ENCODE measurements around the gene CFAP46.
"Not testable (repeated sequence)": the region's sequence is repeated elsewhere in the genome, so short reads cannot be mapped to it uniquely, and the experiment has no call there.

Gene CFAP46

DNA sequence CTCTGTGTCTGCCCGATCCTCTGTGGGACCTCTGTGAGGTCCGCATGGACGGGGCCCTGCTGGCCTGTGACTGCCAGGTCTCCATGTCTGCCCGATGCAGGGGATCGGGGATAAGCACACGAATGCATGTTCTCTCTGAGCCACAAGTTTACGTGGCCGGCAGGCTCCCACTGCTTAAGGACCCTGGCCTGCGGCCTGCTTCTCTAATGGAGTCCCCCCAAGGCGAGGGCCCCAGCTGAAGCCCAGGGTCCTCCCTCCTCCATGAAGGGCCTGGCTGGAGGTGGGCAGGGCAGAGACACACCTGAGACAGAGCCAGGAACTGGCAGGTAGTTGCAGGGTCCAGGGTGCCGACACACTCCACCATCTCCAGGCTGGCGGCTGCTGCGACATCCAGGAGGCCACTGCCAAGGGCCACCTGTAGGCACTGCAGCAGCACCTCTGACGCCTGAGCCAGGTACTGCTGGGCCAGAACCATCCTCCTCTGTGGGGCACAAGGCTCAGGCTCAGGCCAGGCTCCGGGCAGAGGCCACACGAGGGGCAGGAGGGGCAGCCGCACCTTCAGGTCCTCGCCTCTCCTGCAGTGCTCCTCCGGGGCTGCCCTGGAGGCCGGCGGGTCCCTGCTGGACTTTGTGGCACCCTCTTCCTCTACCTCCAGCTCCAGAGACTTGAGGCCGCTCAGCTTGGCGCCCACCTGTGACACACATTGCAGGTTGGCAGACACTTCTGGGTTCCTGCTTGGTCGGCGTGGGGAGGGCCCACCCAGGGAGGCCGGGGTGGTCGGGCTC, 95.5 kb downstream of the CFAP46 start:
- DNase-seq (ENCODE audit: low spot score): no peak

DNA sequence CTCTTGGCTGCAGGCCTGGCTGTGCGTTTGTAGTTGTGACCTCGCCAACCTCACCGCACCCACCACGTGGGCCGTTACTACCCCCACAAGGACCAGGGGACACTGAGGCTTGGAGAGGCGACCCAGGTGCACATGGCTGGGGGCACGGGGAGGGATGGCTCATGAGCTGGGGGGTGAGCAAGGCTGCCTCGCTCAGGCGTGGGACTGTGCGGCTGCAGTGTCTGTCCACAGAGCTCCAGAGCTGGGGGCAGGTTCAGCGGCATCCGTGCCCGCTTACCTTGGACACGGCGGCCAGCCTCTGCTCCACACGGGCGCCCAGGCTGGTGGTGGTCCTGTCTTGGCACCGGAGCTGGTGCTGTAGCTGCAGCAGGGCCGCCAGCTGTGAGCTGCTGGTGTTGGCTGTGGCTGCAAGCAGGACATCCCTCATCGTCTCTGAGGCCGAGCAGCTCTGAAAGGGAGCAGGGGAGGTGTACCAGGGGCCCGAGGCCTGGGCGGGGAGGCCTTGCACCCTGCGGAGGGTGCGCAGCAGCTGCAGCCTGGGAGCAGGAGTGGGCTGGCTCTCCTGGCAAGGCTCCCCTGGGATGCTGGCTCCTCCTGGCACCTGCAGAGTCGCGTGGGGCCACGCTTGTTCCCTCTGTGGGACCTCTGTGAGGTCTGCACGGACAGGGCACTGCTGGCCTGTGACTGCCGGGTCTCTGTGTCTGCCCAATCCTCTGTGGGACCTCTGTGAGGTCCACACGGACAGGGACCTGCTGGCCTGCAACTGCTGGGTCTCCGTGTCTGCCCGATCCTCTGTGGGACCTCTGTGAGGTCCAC, 96.4 kb downstream of the CFAP46 start:
- DNase-seq (ENCODE audit: low spot score): no peak

DNA sequence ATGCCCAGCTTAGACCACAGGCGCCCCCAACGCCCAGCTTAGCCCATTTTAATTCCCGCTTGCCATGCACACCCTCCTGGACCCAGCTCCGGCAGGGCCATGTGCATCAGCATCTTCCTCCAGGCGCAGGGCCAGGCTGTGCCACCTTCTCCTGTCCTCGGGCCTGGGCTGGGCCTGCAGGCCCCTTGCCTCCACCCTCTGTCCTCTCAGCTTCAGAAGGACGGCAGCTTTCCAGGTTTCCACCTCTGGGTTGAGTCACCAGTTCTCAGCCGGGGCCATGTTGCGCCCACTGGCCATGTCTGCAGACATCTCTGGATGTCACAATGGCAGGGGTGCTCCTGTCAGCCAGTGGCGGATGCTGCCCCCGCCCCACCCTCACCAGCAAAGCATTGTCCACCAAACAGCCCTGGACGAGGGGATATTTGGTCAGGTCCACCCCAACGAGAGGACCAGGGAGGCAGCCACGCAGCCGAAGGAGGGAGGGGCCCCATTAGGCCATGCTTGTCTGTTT, 97.3 kb downstream of the CFAP46 start:
- no peak for DNase-seq (ENCODE audit: low spot score)

DNA sequence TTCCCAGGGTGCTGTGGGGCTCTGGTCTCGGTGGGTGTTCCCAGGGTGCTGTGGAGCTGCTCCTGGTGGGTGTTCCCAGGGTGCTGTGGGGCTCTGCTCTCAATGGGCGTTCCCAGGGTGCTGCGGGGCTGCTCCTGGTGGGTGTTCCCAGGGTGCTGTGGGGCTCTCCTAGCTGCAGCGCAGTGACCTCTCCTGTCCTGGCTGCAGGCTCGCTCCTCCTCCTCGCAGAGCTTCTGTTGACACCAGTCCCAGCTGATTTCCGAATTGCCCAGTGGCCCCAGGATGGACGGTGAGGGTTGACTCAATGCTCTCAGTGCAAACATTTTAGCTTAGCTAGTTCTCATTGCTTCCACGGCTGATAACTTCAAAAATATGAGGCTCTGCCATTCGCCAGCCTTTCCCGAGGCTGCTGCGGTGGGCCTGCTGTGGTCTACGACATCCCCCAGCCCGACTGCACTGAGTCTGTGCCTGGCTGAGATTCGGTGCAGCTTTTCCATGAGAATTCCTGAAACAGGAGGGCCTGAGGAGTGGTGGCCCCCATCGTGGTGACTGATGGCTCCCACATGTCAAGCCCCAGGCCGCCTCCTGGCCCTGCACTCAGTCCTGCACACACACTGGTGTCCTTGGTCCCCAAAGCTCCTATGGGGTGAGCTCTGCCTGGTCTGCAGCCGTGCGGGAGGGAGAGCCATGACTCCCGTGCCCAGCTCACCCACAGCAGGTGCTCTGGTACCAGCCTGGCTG, 98.1 kb downstream of the CFAP46 start:
- no peak for DNase-seq (ENCODE audit: low spot score)

DNA sequence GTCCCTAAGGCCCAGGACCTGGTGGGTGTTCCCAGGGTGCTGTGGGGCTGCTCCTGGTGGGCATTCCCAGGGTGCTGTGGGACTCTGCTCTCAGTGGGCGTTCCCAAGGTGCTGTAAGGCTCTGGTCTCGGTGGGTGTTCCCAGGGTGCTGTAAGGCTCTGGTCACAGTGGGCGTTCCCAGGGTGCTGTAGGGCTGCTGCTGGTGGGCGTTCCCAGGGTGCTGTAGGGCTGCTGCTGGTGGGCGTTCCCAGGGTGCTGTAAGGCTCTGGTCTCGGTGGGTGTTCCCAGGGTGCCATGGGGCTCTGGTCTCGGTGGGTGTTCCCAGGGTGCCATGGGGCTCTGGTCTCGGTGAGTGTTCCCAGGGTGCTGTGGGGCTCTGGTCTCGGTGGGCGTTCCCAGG, 99.1 kb downstream of the CFAP46 start:
- not testable (repeated sequence) for DNase-seq (ENCODE audit: low spot score)

DNA sequence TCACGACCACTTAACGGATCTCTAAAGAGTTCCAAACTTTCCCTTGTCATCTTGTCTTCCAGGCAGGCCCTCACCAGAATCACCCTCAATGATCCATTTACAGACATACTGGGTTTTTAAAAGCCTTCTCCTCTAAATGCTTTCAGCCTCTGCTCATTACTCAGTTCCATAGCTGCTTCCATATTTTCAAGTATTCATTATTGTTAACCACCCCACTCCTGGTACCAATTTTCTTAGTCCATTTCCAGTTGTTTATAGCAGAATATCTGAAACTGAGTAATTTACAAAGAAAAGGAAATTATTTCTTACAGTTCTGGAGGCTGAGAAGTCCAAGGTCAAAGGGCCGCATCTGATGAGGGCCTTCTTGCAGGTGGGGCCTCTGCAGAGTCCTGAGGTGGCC, 100.0 kb downstream of the CFAP46 start:
- no peak for DNase-seq (ENCODE audit: low spot score)

DNA sequence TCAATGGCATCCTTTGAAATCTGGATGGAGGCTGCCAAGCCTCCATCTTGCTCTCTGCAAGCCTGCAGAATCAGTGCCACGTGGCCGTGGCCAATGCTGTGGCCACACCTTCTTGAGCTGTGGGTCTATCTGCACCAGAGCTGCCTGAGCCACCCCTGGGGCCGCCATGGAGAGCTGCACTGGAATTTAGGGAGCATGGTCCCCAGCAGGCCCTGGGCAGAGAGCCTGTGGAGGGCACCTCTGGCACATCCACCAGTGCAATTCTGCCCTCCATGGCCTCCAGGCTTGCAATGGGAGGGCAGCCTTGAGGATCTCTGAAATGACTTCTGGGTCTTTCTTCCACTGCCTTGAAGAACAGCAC, 100.8 kb downstream of the CFAP46 start:
- DNase-seq (ENCODE audit: low spot score): no peak

DNA sequence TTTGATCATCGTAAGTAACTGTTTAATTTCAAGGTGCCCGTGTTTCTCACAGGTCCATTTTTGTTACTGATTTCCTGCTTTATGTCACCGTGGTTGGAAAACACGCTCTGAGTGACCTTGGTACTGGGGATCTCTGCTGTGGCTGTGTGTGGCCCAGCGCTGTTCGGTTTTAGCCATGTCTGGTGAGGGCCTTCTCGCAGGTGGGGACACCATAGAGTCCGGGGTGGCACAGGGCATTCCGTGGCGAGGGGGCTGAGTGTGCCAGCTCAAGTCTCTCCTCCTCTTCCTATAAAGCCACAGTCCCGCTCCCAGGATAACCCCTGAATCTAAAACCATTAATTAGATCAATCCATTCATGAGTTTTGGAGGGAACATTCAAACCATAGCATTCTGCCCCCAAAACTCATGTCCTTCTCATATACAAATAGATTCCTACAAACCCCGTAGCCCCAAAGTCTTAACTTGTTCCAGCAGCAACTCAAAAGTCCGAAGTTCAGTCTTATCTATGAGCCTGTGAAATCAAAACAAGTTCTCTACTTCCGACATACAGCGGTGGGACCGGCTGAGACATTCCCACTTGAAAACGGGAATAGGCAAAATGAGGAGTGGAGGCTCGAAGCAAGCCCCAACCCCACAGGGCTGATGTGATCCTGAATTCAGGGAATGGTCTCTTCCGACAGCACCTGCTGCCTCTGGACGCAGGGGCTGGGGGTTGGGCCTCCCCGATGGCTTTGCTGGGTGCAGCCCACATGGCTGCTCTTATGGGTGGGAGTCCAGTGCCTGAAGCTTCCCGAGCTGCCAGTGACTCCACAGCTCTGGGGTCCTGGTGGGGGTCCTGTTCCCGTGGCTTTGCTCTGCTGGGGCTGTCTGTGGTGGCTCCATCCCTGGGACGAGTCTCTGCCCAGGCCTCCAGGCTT, 101.4 kb downstream of the CFAP46 start:
- DNase-seq (ENCODE audit: low spot score): no peak

DNA sequence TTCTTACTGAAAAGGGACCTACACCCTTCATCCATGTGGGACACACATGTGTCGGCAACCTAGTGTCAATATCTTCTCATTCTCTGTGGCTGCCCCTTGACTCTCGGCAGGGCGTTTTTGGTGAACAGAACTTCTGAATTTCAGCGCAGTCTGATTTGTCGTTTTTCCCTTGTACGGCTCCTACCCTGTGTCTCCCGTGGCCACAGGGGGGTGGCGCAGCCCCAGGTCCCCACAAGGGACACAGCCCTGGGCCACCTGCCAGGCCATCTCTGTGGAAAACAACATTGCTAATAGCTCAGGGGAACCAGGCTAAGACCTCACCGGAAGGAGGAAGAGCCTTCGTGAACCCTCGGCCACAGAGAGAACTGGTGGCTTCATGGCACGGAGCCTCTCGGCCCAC, 103.3 kb downstream of the CFAP46 start:
- DNase-seq (ENCODE audit: low spot score): no peak

DNA sequence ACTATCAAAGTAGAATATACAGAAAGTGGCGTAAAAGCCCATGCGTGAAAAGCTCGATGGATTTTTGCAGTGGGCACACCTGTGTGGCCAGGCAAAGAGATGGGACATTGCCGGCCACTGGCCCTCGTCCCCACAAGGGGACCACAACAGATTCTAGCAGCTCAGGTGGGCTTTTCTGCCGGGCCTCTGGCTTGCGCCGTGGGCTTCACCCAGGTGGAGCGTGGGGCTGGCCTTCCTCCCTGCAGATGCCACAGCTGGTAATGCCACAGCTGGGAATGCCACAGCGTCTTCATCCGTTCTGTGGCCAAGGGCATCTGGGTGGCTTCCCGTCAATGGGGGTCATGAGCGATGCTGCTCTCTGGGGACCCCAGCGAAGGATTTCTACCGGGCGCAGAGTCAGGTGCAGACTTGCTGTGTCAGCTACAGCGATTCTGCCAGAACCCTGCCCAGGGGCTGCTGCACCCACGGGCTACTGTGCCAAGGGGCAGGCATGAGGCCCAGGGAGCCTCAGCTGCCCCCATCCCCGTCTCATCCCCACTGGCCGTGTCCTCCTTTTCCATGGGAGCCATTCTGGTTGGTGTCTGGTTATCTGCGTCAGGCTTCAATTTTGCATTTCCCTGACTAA, 103.9 kb downstream of the CFAP46 start:
- no peak for DNase-seq (ENCODE audit: low spot score)

DNA sequence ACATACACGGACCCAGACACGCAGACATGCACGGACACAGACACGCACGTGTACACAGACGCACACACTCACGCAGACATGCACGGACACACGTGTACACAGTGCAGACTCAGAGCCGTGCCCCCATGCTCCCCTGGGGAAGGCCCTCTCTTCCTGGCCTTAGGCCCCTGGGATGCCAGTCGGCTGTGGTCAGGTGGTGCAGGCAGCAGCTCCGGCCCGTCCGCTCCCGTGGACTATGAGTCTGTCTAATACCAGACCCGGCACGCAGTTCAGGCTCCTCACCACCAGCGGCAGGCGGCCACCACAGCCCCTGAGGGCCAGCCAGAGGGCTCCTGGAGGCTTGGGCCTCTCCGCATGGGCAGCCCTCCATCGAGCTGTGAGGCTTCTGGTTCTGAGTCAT, 104.5 kb downstream of the CFAP46 start:
- DNase-seq (ENCODE audit: low spot score): no peak

DNA sequence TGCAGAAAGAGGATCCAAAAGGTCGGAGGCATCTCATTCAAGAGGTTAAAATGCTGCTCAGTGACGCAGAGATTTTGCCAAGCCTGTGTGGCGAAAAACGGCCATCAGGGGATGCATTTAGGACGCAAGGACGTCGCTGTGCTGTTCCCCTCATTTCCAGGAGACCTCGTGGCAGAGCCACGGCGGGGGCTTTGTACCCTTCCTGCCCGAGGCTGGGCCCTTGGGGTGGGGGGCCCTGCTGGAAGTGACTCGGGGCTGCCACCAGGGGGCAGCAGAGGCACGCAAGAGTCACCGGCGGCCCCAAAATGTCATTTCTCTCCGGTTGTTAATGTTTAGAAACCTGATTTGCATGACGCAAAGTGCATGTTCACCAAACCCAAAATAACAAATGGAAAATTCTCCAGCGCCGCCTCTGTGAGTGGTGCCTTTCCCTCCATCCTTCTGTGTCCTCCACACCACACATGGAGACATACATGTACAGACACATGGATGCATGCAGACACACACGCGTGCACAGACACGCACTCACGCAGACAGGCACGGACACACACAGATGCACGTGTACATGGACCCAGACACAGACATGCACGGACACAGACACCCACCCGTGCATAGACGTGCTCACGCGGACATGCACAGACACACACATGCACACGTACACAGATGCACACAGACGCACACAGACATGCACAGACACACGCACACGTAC, 105.4 kb downstream of the CFAP46 start:
- DNase-seq (ENCODE audit: low spot score): peak; percentile 39

DNA sequence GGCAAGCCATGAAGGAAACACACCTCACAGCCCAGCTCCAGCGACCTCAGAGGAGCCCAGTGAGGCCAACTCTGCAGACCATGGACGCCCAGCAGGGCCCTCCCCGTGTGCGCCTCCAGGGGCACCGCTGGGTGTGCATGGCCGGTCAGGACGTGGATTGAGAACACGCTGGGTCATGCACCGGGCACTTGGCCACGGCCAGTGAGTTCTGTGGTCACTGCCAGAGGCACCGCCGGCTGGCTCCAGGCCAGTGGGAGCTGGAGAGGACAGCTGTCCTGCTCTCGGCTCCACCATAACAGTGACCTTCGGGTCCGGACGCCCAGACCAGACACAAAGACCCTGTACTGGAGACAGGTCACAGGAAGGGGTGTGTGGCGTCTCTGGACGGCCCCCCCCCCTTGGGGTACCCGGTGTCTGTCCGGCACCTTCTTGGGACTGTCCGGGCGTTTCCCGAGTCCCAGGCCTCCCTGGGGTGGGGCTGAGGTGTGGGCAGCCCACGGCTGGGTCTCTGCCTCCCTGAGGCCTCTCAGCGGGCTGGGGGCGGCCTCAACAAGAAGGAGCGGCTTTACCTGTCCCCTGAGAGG, 106.0 kb downstream of the CFAP46 start:
- no peak for DNase-seq (ENCODE audit: low spot score)

DNA sequence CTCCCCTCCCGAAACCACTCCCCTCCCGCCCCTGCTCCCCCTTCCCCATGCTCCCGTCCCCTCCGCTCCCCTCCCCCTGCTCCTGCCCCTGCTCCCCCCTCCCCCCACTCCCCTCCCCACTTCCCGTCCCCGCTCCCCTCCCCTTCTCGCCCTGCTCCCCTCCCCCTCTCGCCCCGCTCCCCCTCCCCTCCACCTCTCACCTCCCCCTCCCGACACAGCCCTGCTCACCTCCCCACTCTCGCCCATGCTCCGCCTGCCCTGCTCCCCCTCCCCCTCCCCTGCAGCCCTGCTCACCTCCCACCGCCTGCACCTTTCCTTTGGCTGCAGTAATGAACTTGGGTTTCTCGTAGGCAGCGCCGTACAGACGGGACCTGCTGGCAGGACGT, 106.5 kb downstream of the CFAP46 start:
- DNase-seq (ENCODE audit: low spot score): no peak

DNA sequence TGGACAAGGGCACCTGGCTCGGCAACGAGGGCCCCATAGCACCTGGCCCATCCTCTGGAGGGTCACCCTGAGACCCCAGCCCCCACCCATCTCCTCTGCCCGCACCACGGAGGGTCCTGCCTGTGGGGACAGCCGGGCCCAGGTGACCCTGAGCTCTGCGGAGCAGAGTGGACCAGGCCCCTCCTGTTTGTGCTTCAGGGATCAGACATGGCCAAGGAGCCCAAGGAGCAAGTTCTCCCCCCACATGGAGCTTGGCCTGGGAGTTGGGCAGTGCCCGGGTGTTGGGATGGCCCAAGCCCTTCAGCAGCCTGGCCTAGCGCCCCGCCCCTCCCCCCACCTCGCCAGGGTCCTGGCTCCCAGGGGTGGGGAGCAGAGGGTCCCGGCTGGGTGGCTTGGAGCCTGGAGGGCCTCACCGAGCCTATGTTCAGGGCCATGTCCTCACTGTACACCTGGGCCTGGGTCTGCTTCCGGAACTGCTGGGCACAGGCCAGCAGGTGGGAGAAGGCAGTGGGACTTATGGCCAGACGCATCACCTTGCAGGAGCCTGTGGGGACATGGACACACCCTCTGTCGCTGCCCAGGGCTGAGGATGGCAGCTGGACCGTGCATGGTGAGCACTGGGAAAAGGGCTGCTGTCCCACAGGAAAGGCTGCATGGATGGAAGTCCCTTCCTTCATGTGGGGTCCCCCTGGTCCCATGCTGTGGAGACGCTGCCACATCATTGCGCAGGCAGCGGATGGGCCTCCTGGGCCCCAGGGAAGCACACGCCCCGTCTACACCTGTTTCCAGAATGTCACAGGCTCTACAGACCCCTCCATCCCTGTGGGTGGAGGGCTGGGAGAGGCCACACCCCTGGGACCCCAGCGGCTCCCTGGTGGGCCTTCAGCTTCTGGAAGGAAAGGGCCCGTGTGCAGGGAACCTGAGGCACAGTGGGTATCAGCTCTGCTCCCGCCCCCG, 107.2 kb downstream of the CFAP46 start:
- no peak for DNase-seq (ENCODE audit: low spot score)

DNA sequence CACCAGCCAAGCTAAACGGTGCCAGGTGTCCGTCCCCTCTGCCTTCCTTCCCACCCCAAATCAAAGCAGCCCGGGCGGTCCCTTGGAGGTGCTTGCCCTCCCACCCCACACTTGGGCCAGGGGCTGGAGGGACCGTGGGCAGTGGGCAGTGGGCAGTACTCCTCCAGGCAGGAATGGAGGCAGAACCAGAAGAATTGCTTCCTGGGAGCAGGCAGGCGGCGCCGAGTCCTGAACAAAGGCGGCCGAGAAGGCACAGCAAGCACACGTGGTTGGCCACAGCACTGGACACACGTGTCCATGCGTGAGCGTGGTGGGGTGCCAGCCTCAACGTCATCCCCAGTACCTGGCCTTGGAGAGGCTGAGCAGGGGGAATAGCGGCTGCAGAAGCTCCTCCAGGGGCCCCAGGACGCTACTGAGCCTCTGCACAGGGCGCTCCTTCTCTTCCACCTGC, 108.0 kb downstream of the CFAP46 start:
- no peak for DNase-seq (ENCODE audit: low spot score)

DNA sequence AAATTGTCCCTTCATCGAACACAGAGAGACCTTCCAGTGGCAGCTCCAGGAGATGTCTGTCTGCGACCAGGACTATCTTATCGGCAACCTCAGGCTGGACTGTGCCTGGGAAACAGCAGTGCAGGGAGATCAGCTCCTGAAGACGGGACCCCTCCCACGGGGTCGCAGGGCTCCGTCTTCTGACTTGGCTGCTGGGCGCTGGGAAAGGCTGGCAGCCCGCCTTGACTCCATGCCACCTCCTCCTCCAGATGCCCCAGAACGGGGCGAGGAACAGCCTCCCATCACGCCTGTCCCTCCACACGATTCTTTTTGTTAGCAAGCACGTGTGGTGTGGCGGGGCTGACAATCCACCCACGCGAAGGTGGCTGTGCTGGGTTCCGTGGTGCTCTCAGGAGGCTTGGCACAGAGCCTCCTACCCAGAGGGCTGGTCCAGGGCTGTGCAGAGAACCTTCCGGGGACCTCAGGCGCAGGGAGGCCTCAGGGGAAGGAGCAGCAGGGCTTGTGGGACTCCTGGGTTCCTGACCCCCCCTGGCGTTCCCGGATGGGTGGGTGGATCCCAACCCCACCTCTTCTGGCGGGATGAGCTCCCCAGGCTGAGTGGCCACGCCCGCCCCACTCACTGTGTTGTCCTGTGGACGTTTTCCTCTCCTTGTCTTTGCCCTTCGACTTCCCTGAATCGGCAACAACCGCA, 108.8 kb downstream of the CFAP46 start:
- DNase-seq (ENCODE audit: low spot score): no peak

All from SK-N-DZ (cell line).